ENCODE measurements around the gene EPHA5. TPM values are rescaled to one million over a fixed set of nuclear protein-coding genes. Genes with fewer than 3 reads are reported as not detected.

Gene EPHA5
- total RNA-seq, 1 donor: 0.72 TPM

GRCh38 chr4:65457011-65457410 lies 213.3 kb downstream of the EPHA5 start:
- H3K27ac ChIP-seq (ENCODE audit: low read depth, low read length): no peak overlapping the region
- H3K79me2 ChIP-seq (ENCODE audit: insufficient read depth, low read length): no peaks in the 10 kb centered on the region
- no peaks in the 10 kb centered on the region for H3K9me3 ChIP-seq (ENCODE audit: low read depth, low read length)
- no peaks in the 10 kb centered on the region for H4K20me1 ChIP-seq (ENCODE audit: insufficient read depth, low read length)
- no peak for TF ChIP-seq CTCF (IDR thresholded peaks at IDR 0.05; ENCODE audit: extremely low read depth, low read depth, low read length)
- no peak overlapping the region for H3K4me3 ChIP-seq (ENCODE audit: insufficient read depth, low read length)
- no peaks in the 10 kb centered on the region for H3K36me3 ChIP-seq (ENCODE audit: insufficient read depth, low read length)
- H3K27me3 ChIP-seq (ENCODE audit: insufficient read depth, low read length): no peaks in the 10 kb centered on the region
- no peaks in the 10 kb centered on the region for H3K4me1 ChIP-seq (ENCODE audit: insufficient read depth, low read length)
- H3K4me2 ChIP-seq (ENCODE audit: insufficient read depth, low read length): no peak overlapping the region
- H2AFZ ChIP-seq (ENCODE audit: low read length): no peak overlapping the region
- no peak for DNase-seq (ENCODE audit: insufficient read length, low spot score, missing footprints)

GRCh38 chr4:65456579-65456978 lies 213.7 kb downstream of the EPHA5 start:
- no peak for DNase-seq (ENCODE audit: insufficient read length, low spot score, missing footprints)
- TF ChIP-seq CTCF (IDR thresholded peaks at IDR 0.05; ENCODE audit: extremely low read depth, low read depth, low read length): no peak
- H2AFZ ChIP-seq (ENCODE audit: low read length): no peak overlapping the region
- H3K9me3 ChIP-seq (ENCODE audit: low read depth, low read length): no peaks in the 10 kb centered on the region
- no peaks in the 10 kb centered on the region for H3K27me3 ChIP-seq (ENCODE audit: insufficient read depth, low read length)
- H3K4me1 ChIP-seq (ENCODE audit: insufficient read depth, low read length): no peaks in the 10 kb centered on the region
- no peaks in the 10 kb centered on the region for H3K79me2 ChIP-seq (ENCODE audit: insufficient read depth, low read length)
- no peaks in the 10 kb centered on the region for H4K20me1 ChIP-seq (ENCODE audit: insufficient read depth, low read length)
- H3K4me2 ChIP-seq (ENCODE audit: insufficient read depth, low read length): no peak overlapping the region
- H3K4me3 ChIP-seq (ENCODE audit: insufficient read depth, low read length): no peak overlapping the region
- no peak overlapping the region for H3K27ac ChIP-seq (ENCODE audit: low read depth, low read length)
- no peaks in the 10 kb centered on the region for H3K36me3 ChIP-seq (ENCODE audit: insufficient read depth, low read length)

GRCh38 chr4:65453398-65453797 lies 216.9 kb downstream of the EPHA5 start:
- Histone ChIP-seq H3K9me3 (ENCODE audit: low read depth, low read length) (no peaks in the 10 kb centered on the region), H3K27me3 (ENCODE audit: insufficient read depth, low read length) (no peaks in the 10 kb centered on the region), H3K4me1 (ENCODE audit: insufficient read depth, low read length) (no peaks in the 10 kb centered on the region), H3K27ac (ENCODE audit: low read depth, low read length) (no peak overlapping the region), H4K20me1 (ENCODE audit: insufficient read depth, low read length) (no peaks in the 10 kb centered on the region), H3K36me3 (ENCODE audit: insufficient read depth, low read length) (no peaks in the 10 kb centered on the region), H3K4me2 (ENCODE audit: insufficient read depth, low read length) (no peak overlapping the region), H3K4me3 (ENCODE audit: insufficient read depth, low read length) (no peak overlapping the region), H3K79me2 (ENCODE audit: insufficient read depth, low read length) (no peaks in the 10 kb centered on the region), H2AFZ (ENCODE audit: low read length) (no peak overlapping the region)
- TF ChIP-seq CTCF (IDR thresholded peaks at IDR 0.05; ENCODE audit: extremely low read depth, low read depth, low read length): no peak
- no peak for DNase-seq (ENCODE audit: insufficient read length, low spot score, missing footprints)

GRCh38 chr4:65450899-65451298 lies 219.4 kb downstream of the EPHA5 start:
- no peaks in the 10 kb centered on the region for H3K9me3 ChIP-seq (ENCODE audit: low read depth, low read length)
- H3K4me3 ChIP-seq (ENCODE audit: insufficient read depth, low read length): no peak overlapping the region
- H3K27me3 ChIP-seq (ENCODE audit: insufficient read depth, low read length): no peaks in the 10 kb centered on the region
- H3K36me3 ChIP-seq (ENCODE audit: insufficient read depth, low read length): no peaks in the 10 kb centered on the region
- no peaks in the 10 kb centered on the region for H4K20me1 ChIP-seq (ENCODE audit: insufficient read depth, low read length)
- no peak for TF ChIP-seq CTCF (IDR thresholded peaks at IDR 0.05; ENCODE audit: extremely low read depth, low read depth, low read length)
- H3K27ac ChIP-seq (ENCODE audit: low read depth, low read length): no peak overlapping the region
- no peak overlapping the region for H2AFZ ChIP-seq (ENCODE audit: low read length)
- no peak overlapping the region for H3K4me2 ChIP-seq (ENCODE audit: insufficient read depth, low read length)
- no peak for DNase-seq (ENCODE audit: insufficient read length, low spot score, missing footprints)
- H3K4me1 ChIP-seq (ENCODE audit: insufficient read depth, low read length): no peaks in the 10 kb centered on the region
- H3K79me2 ChIP-seq (ENCODE audit: insufficient read depth, low read length): no peaks in the 10 kb centered on the region
